Activated CD8-positive, alpha-beta memory T cell treated with anti-CD3 and anti-CD28 coated beads, Interleukin-2, amount 10 ng/mL, durations not matched to agents 7 days and 5 days (primary cell): ENCODE measurements around the gene GPR31. TPM values are rescaled to one million over a fixed set of nuclear protein-coding genes. Genes with fewer than 3 reads are reported as not detected.

Experiments
- ATAC-seq: fragments of 150-1000 bp; cut with Tn5 transposase; one replicate; pipeline ENCODE4 v1.10.0; 2021; ENCODE audit warnings: moderate library complexity
- CTCF ChIA-PET: fragments of 350-600 bp; sonication (Branson Sonifier 250); formaldehyde crosslinking; loops from one replicate; lab custom pipeline; 2021; ENCODE audit warnings: antibody characterized with exemption; lab: Charles Lee
- DNase-seq: peaks from one replicate; pipeline ENCODE4 v3.0.0-alpha.2; 2020
- H3K27ac Mint-ChIP-seq: one replicate; pipeline ENCODE4 v1.8.0; 2021; ENCODE audit warnings: mild to moderate bottlenecking, mixed read lengths
- H3K27me3 Mint-ChIP-seq: one replicate; pipeline ENCODE4 v1.8.0; 2021; ENCODE audit warnings: mixed read lengths
- H3K36me3 Mint-ChIP-seq: one replicate; pipeline ENCODE4 v1.8.0; 2021; ENCODE audit warnings: mild to moderate bottlenecking, mixed read lengths
- H3K4me1 Mint-ChIP-seq: one replicate; pipeline ENCODE4 v1.8.0; 2021; ENCODE audit warnings: mixed read lengths
- H3K4me3 Mint-ChIP-seq: one replicate; pipeline ENCODE4 v1.8.0; 2021; ENCODE audit warnings: mild to moderate bottlenecking, moderate library complexity, mixed read lengths
- H3K9me3 Mint-ChIP-seq: one replicate; pipeline ENCODE4 v1.8.0; 2022; ENCODE audit warnings: low read depth, mixed read lengths
- total RNA-seq, 2 experiments: library from RNA; stranded (reverse); gene quantifications; one replicate each; pipeline ENCODE4 v1.2.3, GENCODE V29; 2021

The GPR31 gene
- total RNA-seq, 2 experiments from 2014 or later, result not detected

DNA sequence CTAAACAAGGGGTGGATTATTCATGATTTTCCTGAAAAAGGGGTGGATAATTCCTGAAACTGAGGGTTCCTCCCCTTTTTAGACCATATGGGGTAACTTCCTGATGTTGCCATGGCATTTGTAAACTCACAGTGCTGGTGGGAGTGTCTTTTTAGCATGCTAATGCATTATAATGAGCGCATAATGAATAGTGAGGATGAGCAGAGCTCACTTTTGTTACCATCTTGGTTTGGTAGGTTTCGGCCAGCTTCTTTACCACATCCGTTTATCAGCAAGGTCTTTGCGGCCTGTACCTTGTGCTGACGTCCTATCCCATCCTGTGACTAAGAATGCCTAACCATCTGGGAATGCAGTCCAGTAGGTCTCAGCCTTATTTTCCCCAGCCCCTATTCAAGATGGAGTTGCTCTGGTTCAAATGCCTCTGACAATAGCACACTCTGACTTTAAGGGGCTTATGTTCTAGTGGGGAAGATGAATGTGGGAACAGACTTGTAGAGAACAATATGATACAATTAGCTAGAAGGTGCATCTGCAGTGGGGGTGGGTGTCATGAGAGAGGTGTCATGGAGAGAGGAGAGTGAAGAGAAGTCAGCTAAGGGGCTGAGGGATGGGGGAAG is 4.2 kb upstream of the GPR31 start:
- Mint-ChIP-seq H3K9me3 (no peaks in the 10 kb centered on the region), H3K36me3 (no peaks in the 10 kb centered on the region), H3K27me3 (peaks cover 40% of the 10 kb centered on the region), H3K4me1 (no peaks in the 10 kb centered on the region), H3K4me3 (no peak overlapping the region), H3K27ac (no peak overlapping the region)
- CTCF ChIA-PET, result no interaction called here
- ATAC-seq, result no peak
- no peak for DNase-seq

DNA sequence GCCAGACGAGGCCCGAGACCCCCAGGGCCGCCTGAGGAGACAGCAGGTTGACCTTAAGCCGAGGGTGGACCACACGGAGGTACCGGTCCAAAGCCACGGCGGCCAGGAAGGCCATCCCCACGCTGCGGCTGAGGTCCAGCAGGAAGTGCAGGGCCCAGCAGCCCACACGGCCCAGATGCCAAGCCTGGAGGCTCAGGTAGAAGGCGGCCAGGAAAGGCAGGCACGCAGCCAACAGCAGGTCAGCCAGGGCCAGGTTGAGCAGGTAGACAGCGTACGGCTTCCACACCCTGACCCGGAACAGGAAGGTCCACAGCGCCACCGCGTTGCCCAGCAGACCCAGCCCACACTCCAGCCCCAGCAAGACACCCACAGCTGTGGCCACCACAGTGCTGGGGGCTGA is 366 bp downstream of the GPR31 start:
- Mint-ChIP-seq H3K4me3 (no peak overlapping the region), H3K36me3 (no peaks in the 10 kb centered on the region), H3K27ac (no peak overlapping the region), H3K27me3 (peaks cover 53% of the 10 kb centered on the region), H3K4me1 (peaks cover 14% of the 10 kb centered on the region), H3K9me3 (no peaks in the 10 kb centered on the region)
- CTCF ChIA-PET, result no interaction called here
- DNase-seq (no peak), ATAC-seq (no peak)

DNA sequence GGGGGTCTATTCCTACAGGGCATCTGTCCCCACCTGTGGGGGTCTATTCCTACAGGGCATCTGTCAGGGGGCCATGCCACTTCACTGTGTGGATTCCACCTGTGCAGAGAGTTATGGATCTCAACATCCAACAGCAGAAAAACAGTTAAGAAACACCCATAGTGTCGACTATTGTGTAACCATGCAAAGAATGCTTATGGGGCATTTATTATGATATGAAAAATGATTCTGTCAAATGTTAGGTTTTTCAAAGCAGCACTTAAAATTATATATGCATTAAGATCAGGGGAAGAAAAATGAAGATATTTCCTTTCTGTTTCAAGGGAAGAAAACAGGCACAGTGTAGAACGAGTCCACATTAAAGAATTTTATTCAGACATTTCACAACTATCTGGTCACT is 2.9 kb downstream of the GPR31 start:
- peaks cover 31% of the 10 kb centered on the region for H3K4me1 Mint-ChIP-seq
- no peaks in the 10 kb centered on the region for H3K9me3 Mint-ChIP-seq
- ATAC-seq, result no peak
- H3K4me3 Mint-ChIP-seq, result no peak overlapping the region
- H3K36me3 Mint-ChIP-seq, result peaks cover 3% of the 10 kb centered on the region
- no peak for DNase-seq
- H3K27me3 Mint-ChIP-seq, result peaks cover 54% of the 10 kb centered on the region
- CTCF ChIA-PET, result no interaction called here
- no peak overlapping the region for H3K27ac Mint-ChIP-seq

DNA sequence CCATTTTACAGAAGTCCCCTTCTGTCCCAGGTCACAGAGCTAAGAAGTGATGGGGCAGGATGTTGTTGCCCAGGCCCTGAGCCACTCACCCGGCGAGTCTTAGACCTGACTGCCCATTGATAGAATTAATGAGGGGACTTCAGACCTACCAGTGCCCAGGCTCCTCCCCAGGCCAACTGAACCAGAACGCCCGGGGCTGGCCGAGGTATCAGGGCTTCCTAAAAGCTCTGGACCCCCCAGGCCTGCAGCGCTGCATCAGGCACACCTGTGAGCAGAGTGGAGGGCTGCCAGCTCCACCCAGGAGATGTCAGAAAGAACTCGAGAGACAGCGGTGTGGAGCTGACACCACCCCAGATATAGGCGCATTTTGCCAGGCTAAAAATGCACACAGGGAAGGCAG is 3.5 kb downstream of the GPR31 start:
- peaks cover 31% of the 10 kb centered on the region for H3K4me1 Mint-ChIP-seq
- peaks cover 51% of the 10 kb centered on the region for H3K27me3 Mint-ChIP-seq
- no peak overlapping the region for H3K4me3 Mint-ChIP-seq
- H3K9me3 Mint-ChIP-seq, result no peaks in the 10 kb centered on the region
- ATAC-seq, result no peak
- CTCF ChIA-PET, result no interaction called here
- DNase-seq, result no peak
- no peak overlapping the region for H3K27ac Mint-ChIP-seq
- peaks cover 3% of the 10 kb centered on the region for H3K36me3 Mint-ChIP-seq

DNA sequence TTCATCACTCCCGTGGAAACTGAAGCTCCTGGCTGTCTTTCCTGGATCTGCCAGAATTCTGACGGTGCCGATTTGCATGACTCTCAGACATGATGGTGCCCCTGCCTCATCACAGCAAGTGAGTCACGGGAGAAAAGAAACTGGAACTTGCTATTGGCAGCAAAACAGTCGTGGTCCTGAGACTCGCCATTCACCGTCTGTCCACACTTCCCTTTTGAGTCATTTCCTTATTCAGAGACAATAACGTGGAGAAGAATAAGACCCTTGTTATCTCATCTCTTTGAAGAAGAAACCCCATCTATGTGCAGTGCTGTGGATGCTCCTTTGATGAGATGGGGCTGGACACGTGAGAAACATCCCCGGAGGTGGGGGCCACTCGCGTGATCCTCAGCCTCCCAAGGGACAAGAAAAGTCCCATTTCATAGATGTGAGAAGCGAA is 4.2 kb downstream of the GPR31 start:
- DNase-seq (peak; percentile 51), ATAC-seq (peak; percentile 42)
- peak overlapping the region; percentile 10 for H3K27ac Mint-ChIP-seq
- CTCF ChIA-PET, result no interaction called here
- H3K27me3 Mint-ChIP-seq, result peaks cover 47% of the 10 kb centered on the region
- H3K4me1 Mint-ChIP-seq, result peaks cover 31% of the 10 kb centered on the region
- H3K36me3 Mint-ChIP-seq, result peaks cover 3% of the 10 kb centered on the region
- H3K9me3 Mint-ChIP-seq, result no peaks in the 10 kb centered on the region
- H3K4me3 Mint-ChIP-seq, result peak overlapping the region; percentile 71

DNA sequence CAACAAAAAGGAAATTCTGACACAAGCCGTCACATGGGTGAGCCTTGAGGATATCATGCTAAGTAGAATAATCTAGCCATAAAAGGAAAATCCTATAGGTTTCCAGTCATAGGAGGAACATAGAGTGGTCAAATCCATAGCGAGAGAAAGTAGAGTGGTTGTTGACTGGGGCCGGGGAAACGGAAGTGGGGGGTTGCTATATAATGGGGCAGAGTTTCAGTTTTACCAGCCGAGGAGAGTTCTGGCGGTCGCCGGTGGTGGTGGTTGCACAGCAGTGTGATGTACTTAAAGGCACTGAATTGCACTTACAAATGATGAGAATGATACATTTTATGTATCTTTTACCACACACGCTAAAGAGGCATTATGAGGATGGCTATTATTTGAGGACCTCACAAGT is 4.9 kb downstream of the GPR31 start:
- Mint-ChIP-seq H3K4me3 (peak overlapping the region; percentile 71), H3K36me3 (peaks cover 3% of the 10 kb centered on the region), H3K9me3 (no peaks in the 10 kb centered on the region), H3K27ac (peak overlapping the region; percentile 10), H3K4me1 (peaks cover 33% of the 10 kb centered on the region), H3K27me3 (peaks cover 45% of the 10 kb centered on the region)
- peak; percentile 85 for ATAC-seq
- peak; percentile 85 for DNase-seq
- CTCF ChIA-PET, result interaction anchor here (0.8 to 1.3 kb wide), 2 partner anchors 11 to 378 kb away, joined by 3 to 4 read pairs; no protein-coding TSS in a partner anchor

DNA sequence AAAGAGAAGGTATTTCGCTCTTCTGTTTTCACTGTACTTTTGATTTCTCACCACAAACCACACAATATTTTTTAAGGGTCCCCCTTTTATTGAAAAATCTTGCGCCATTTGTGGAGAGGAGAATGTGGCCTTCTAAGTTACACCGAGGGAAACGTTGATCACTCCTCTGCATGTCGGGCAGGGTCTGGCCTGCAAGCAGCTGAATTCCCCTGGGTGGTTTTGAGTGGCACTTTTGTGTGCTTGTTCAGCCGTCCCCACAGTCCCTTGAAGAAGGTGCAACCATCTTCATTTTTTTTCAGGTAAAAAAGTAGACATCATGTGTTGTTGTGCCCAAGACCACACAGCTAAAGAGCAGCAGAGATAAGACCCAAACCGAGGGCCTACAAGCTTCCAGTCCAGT is 6.1 kb downstream of the GPR31 start:
- Mint-ChIP-seq H3K4me3 (no peak overlapping the region), H3K9me3 (no peaks in the 10 kb centered on the region), H3K36me3 (peaks cover 3% of the 10 kb centered on the region), H3K4me1 (peaks cover 33% of the 10 kb centered on the region), H3K27me3 (peaks cover 45% of the 10 kb centered on the region), H3K27ac (no peak overlapping the region)
- DNase-seq, result no peak
- ATAC-seq, result no peak
- CTCF ChIA-PET, result interaction anchor here (0.9 to 1.3 kb wide), 4 partner anchors 8 to 377 kb away, joined by 3 to 4 read pairs (median 4); partner anchors contain the start of gene RNASET2

DNA sequence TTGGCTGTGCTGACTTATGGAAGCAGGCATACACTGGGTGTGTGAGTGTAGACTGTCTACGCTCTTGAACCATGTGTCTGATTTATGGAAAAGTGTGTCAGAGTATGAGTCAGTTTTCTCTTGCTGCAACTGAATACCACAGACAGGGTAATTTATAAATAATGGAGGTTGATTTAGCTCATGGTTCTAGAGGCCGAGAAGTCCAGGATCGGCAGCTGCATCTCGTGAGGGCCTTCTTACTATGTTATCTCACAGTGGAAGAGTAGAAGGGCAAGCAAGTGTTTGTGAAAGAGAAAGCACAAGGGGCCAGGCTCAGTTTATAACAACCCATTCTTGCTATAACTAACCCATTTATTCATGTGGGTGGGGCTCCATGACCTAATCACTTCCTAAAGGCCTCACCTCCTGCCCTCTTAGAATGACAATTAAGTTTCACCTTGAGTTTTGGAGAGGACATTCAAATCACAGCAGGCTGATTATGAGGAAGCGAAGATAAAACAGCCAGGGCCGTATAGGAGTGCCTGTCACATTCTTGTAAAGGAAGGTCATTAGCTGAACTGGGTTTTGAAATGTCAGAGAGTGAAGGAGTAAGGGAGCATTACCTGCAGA is 6.7 kb downstream of the GPR31 start:
- Mint-ChIP-seq H3K4me3 (no peak overlapping the region), H3K36me3 (peaks cover 3% of the 10 kb centered on the region), H3K27me3 (peaks cover 43% of the 10 kb centered on the region), H3K9me3 (no peaks in the 10 kb centered on the region), H3K4me1 (peaks cover 33% of the 10 kb centered on the region), H3K27ac (no peak overlapping the region)
- DNase-seq (no peak), ATAC-seq (peak; percentile 49)
- CTCF ChIA-PET, result no interaction called here

DNA sequence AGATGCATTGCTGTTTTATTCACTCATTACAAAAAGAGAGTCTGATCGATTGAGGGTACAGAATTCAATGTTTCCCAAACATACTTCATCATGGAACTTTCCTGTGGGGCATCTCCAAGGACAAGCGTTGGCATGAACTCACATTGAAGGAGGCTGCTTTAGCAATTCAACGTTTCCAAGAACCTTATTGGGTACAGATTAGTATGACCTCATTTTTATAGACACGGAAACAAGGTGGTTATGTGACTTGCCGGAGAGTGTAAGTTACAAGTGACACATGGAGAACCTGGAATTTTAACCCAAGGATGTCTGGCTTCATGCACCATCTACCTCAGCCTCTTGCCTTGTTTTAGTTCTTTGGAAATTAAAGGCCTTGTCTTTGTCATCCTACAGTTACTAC is 8.8 kb downstream of the GPR31 start:
- no peak overlapping the region for H3K27ac Mint-ChIP-seq
- ATAC-seq (no peak), DNase-seq (no peak)
- CTCF ChIA-PET, result no interaction called here
- H3K4me1 Mint-ChIP-seq, result peaks cover 33% of the 10 kb centered on the region
- peaks cover 3% of the 10 kb centered on the region for H3K36me3 Mint-ChIP-seq
- H3K9me3 Mint-ChIP-seq, result no peaks in the 10 kb centered on the region
- H3K27me3 Mint-ChIP-seq, result peaks cover 27% of the 10 kb centered on the region
- H3K4me3 Mint-ChIP-seq, result no peak overlapping the region

DNA sequence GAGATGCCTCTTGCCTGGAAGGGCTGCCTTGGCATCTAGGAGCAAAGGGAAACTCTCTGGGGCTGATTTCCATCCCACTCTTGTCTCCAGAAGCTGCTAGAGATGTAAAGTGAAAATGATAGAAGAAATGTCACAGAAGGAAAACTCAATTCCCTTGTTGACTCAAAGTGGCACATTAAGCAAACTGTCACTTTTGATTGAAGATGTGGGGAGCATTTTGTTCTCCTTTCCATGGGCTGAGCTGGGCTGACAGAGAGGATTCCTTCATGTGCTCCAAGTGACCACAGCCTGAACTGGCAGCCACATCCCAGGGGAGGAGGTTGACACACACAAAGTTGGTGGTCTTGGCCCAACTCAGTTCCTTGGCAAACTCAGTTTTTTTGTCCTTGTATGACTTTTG is 9.8 kb downstream of the GPR31 start:
- DNase-seq (no peak), ATAC-seq (no peak)
- H3K27me3 Mint-ChIP-seq, result peaks cover 22% of the 10 kb centered on the region
- H3K9me3 Mint-ChIP-seq, result no peaks in the 10 kb centered on the region
- no peak overlapping the region for H3K4me3 Mint-ChIP-seq
- CTCF ChIA-PET, result interaction anchor here (1.4 kb wide), 1 partner anchor 19 kb away, joined by 3 read pairs; no protein-coding TSS in a partner anchor
- no peak overlapping the region for H3K27ac Mint-ChIP-seq
- peaks cover 3% of the 10 kb centered on the region for H3K36me3 Mint-ChIP-seq
- peaks cover 25% of the 10 kb centered on the region for H3K4me1 Mint-ChIP-seq

DNA sequence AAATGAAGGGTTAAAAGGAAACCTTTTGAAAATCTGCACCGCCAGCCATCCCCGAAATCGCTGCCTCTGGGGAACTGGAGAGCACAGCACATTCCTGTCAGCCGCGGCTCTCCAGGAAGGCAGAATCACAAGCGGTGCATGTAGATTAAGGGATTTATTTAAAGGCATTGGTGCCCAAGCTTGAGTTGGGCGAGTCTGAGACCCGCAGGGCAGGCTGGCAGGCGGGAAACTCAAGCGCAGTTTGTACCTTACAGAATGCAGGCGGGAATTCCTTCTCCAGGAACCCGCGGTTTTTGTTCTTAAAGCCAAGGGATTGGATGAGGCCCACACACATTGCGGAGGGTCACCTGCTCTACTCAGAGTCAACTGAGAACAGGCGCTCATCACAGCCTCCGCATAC is 10.8 kb downstream of the GPR31 start:
- Mint-ChIP-seq H3K27me3 (peaks cover 23% of the 10 kb centered on the region), H3K27ac (no peak overlapping the region), H3K9me3 (no peaks in the 10 kb centered on the region), H3K36me3 (peaks cover 3% of the 10 kb centered on the region), H3K4me1 (peaks cover 19% of the 10 kb centered on the region), H3K4me3 (no peak overlapping the region)
- no peak for ATAC-seq
- no peak for DNase-seq
- CTCF ChIA-PET, result interaction anchor here (1.4 kb wide), 1 partner anchor 18 kb away, joined by 3 read pairs; no protein-coding TSS in a partner anchor

DNA sequence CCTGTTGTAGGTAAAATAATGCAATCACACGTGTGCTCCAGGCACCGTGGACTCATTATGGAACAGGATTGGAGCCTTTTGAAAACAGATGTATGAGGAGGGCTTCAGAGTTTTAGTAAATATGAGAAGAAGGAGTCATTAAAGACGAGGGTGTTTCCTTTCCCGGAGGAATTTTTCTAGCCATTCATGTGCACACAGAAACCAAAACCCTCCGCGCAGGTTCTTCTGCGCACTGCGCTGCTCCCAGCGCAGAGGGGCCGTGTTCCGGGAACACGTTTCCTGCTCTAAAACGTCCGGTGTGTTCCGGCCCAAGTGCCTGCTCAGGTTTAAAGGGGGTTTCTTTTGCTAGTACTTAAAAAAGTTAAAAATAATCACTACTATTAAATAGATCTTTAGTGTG is 11.6 kb downstream of the GPR31 start:
- H3K4me3 Mint-ChIP-seq, result no peak overlapping the region
- H3K27ac Mint-ChIP-seq, result no peak overlapping the region
- peaks cover 18% of the 10 kb centered on the region for H3K4me1 Mint-ChIP-seq
- ATAC-seq, result no peak
- no peak for DNase-seq
- H3K27me3 Mint-ChIP-seq, result peaks cover 18% of the 10 kb centered on the region
- CTCF ChIA-PET, result interaction anchor here (1.7 kb wide), 1 partner anchor 371 kb away, joined by 5 read pairs; no protein-coding TSS in a partner anchor
- no peaks in the 10 kb centered on the region for H3K36me3 Mint-ChIP-seq
- H3K9me3 Mint-ChIP-seq, result no peaks in the 10 kb centered on the region

DNA sequence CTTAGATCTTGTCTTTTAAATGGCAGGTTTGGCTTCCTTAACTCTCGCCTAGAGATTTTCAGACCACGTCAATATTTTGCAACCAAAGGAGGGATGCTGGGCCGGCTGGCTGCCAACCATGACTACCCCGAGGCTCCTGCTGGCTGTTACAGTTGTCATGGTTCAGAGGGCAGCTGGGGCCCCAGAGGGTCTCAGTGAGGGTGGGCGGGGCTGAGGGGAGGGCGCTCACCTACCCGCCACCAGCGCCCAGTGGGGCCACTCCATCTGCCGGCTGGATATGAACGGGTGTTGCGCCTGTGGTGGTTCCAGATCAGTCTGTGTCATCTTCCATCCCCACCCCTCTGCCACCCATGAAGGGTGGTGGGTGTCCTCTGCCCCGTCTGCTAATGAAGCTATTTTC is 12.3 kb downstream of the GPR31 start:
- Mint-ChIP-seq H3K9me3 (no peaks in the 10 kb centered on the region), H3K27me3 (peaks cover 18% of the 10 kb centered on the region), H3K27ac (no peak overlapping the region), H3K4me3 (no peak overlapping the region), H3K4me1 (peaks cover 19% of the 10 kb centered on the region), H3K36me3 (no peaks in the 10 kb centered on the region)
- CTCF ChIA-PET, result interaction anchor here (1.7 kb wide), 1 partner anchor 370 kb away, joined by 5 read pairs; no protein-coding TSS in a partner anchor
- ATAC-seq, result no peak
- DNase-seq, result no peak

DNA sequence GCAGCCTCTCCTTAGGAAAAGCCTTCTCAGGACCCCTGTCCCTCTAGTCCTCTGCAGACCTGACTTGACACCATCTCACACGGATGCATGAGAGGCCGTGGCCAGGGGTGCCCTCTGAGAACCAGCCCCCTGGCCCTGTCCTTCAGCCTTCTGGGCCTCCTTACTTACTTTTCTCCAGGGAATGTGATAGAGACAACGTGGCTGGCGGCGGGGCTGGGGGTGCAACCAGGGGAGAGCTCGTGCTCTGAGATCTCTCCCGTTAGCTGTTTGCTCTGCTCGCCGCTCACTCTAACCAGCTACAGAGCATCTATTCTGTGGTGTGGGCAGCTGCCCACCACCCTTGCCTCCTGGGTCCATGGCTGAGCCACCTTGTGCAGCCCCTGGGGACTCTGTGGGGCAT is 14.7 kb downstream of the GPR31 start:
- CTCF ChIA-PET, result interaction anchor here (0.7 to 1.2 kb wide), 4 partner anchors 9 to 374 kb away, joined by 3 read pairs; no protein-coding TSS in a partner anchor
- Mint-ChIP-seq H3K27me3 (peaks cover 16% of the 10 kb centered on the region), H3K9me3 (no peaks in the 10 kb centered on the region), H3K36me3 (peaks cover under 1% of the 10 kb centered on the region), H3K4me3 (no peak overlapping the region), H3K4me1 (peaks cover 25% of the 10 kb centered on the region), H3K27ac (no peak overlapping the region)
- DNase-seq, result no peak
- no peak for ATAC-seq
